ENCODE measurements around the gene ZNF865. TPM values are rescaled to one million over a fixed set of nuclear protein-coding genes. Genes with fewer than 3 reads are reported as not detected.
A peak's percentile ranks its signal among the peaks of the same experiment; 100 is the strongest.

ZNF865 gene
- total and polyA plus RNA-seq, 2 experiments from 2014 or later: 1.9 to 11.2 TPM

GRCh38 chr19:55598034-55598433, 7.4 kb upstream of the ZNF865 start:
- Histone ChIP-seq H3K36me3 (peaks cover 9% of the 10 kb centered on the region), H3K27ac (no peak overlapping the region), H3K4me1 (ENCODE audit: low read depth) (no peaks in the 10 kb centered on the region), H3K4me3 (no peak overlapping the region), H3K9me3 (ENCODE audit: low read depth) (no peaks in the 10 kb centered on the region), H3K27me3 (no peaks in the 10 kb centered on the region)
- TF ChIP-seq, protein P1, sequence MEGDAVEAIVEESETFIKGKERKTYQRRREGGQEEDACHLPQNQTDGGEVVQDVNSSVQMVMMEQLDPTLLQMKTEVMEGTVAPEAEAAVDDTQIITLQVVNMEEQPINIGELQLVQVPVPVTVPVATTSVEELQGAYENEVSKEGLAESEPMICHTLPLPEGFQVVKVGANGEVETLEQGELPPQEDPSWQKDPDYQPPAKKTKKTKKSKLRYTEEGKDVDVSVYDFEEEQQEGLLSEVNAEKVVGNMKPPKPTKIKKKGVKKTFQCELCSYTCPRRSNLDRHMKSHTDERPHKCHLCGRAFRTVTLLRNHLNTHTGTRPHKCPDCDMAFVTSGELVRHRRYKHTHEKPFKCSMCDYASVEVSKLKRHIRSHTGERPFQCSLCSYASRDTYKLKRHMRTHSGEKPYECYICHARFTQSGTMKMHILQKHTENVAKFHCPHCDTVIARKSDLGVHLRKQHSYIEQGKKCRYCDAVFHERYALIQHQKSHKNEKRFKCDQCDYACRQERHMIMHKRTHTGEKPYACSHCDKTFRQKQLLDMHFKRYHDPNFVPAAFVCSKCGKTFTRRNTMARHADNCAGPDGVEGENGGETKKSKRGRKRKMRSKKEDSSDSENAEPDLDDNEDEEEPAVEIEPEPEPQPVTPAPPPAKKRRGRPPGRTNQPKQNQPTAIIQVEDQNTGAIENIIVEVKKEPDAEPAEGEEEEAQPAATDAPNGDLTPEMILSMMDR (IDR thresholded peaks at IDR 0.05; ENCODE audit: low read depth, low read length): no peak
- no peak for DNase-seq (ENCODE audit: low read depth in 1 of 2, low spot score in 1 of 2)

GRCh38 chr19:55598719-55599467, 6.6 kb upstream of the ZNF865 start:
- no peaks in the 10 kb centered on the region for H3K9me3 ChIP-seq (ENCODE audit: low read depth)
- H3K27me3 ChIP-seq: no peaks in the 10 kb centered on the region
- H3K27ac ChIP-seq: peak overlapping the region; percentile 98
- peak overlapping the region; percentile 65 for H3K4me3 ChIP-seq
- DNase-seq (ENCODE audit: low read depth in 1 of 2, low spot score in 1 of 2): peak; percentile 94 to 97
- TF ChIP-seq, protein P1 (IDR thresholded peaks at IDR 0.05; ENCODE audit: low read depth, low read length): no peak
- no peaks in the 10 kb centered on the region for H3K4me1 ChIP-seq (ENCODE audit: low read depth)
- H3K36me3 ChIP-seq: peaks cover 9% of the 10 kb centered on the region

GRCh38 chr19:55599468-55599841, 6.0 kb upstream of the ZNF865 start, which contains the start of gene FIZ1:
Gene FIZ1, minus strand, starts transcription at chr19:55599517. Its CDS starts 1,652 bp downstream, at chr19:55597865.
- peak; percentile 99 to 100 for DNase-seq (ENCODE audit: low read depth in 1 of 2, low spot score in 1 of 2)
- Histone ChIP-seq H3K27me3 (no peaks in the 10 kb centered on the region), H3K36me3 (peaks cover 9% of the 10 kb centered on the region), H3K4me1 (ENCODE audit: low read depth) (no peaks in the 10 kb centered on the region), H3K9me3 (ENCODE audit: low read depth) (no peaks in the 10 kb centered on the region), H3K4me3 (peak within 1 kb of the TSS; percentile 65), H3K27ac (peak within 1 kb of the TSS; percentile 98)
- TF ChIP-seq, protein P1 (IDR thresholded peaks at IDR 0.05; ENCODE audit: low read depth, low read length): no peak

GRCh38 chr19:55599842-55600661, 5.4 kb upstream of the ZNF865 start, which contains the start of gene ZNF524:
Gene ZNF524, plus strand, starts transcription at chr19:55600288. Its CDS starts 1,825 bp downstream, at chr19:55602113.
- H3K27me3 ChIP-seq: no peaks in the 10 kb centered on the region
- no peaks in the 10 kb centered on the region for H3K9me3 ChIP-seq (ENCODE audit: low read depth)
- peak; percentile 90 to 92 for DNase-seq (ENCODE audit: low read depth in 1 of 2, low spot score in 1 of 2)
- peak within 1 kb of the TSS; percentile 98 for H3K27ac ChIP-seq
- H3K4me1 ChIP-seq (ENCODE audit: low read depth): no peaks in the 10 kb centered on the region
- TF ChIP-seq, protein P1 (IDR thresholded peaks at IDR 0.05; ENCODE audit: low read depth, low read length): no peak
- peak within 1 kb of the TSS; percentile 65 for H3K4me3 ChIP-seq
- peaks cover 6% of the 10 kb centered on the region for H3K36me3 ChIP-seq

DNA sequence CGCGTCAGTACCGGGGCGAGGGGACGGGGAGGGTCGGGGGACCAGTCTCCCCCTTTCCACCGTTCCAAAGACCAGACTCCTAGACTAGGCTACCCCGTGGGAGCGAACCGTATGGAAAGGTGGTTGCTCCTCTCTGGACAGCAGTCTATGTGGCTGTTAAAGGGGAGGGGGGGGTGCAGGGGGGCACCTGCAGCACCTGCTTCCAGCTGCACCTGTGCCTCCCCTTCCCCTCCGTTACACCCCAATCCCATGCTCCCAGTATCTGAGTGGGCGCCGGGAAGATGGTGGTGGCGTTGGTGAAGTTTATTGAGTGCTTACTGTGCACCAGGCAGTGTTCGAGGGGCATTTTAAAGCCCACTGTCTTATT, 4.8 kb upstream of the ZNF865 start:
- peak overlapping the region; percentile 98 for H3K27ac ChIP-seq
- TF ChIP-seq, protein P1 (IDR thresholded peaks at IDR 0.05; ENCODE audit: low read depth, low read length): no peak
- peak overlapping the region; percentile 65 for H3K4me3 ChIP-seq
- H3K9me3 ChIP-seq (ENCODE audit: low read depth): no peaks in the 10 kb centered on the region
- no peaks in the 10 kb centered on the region for H3K27me3 ChIP-seq
- H3K4me1 ChIP-seq (ENCODE audit: low read depth): no peaks in the 10 kb centered on the region
- no peak for DNase-seq (ENCODE audit: low read depth in 1 of 2, low spot score in 1 of 2)
- peaks cover 4% of the 10 kb centered on the region for H3K36me3 ChIP-seq
